SH-SY5Y (cell line): ENCODE data around the gene MEX3C.

Experiments
- GATA2 ChIP-seq: IDR thresholded peaks from 2 replicates; pipeline ENCODE4 v1.6.1; 2011; ENCODE audit warnings: mild to moderate bottlenecking, low read depth, low read length
- GATA3 ChIP-seq: IDR thresholded peaks from 2 replicates; pipeline ENCODE4 v1.6.1; 2011; ENCODE audit warnings: low read depth, mild to moderate bottlenecking, low read length, moderate library complexity

GRCh38 chr18:51162617-51163016 is 34.9 kb downstream of the MEX3C start:
- TF ChIP-seq GATA2: no peak
- no peak for TF ChIP-seq GATA3
